HT-29 (cell line): ENCODE data around the gene UBE2G2. TPM values are rescaled to one million over a fixed set of nuclear protein-coding genes. Genes with fewer than 3 reads are reported as not detected.

Experiments
- DNase-seq: peaks from one replicate; pipeline ENCODE4 v3.0.0-alpha.2; 2015; ENCODE audit warnings: low spot score
- total RNA-seq: library from RNA; depleted of rRNA; stranded (reverse); fragments of >200 nt; shearing (Covaris generic); gene quantifications from 2 replicates; pipeline ENCODE4 v1.2.3, GENCODE V29; 2014

UBE2G2 gene
- total RNA-seq, 1 experiment from 2014 or later: 63.7 TPM

- DNase-seq: no peak
Observed at GRCh38 chr21:44751799-44752636, 49.6 kb downstream of the UBE2G2 start.

- no peak for DNase-seq
Observed at GRCh38 chr21:44751186-44751798, 50.3 kb downstream of the UBE2G2 start.

GRCh38 chr21:44750675-44751025 lies 51.0 kb downstream of the UBE2G2 start:
- DNase-seq: no peak

GRCh38 chr21:44749759-44750674 lies 51.6 kb downstream of the UBE2G2 start:
- DNase-seq: no peak

GRCh38 chr21:44749116-44749758 lies 52.4 kb downstream of the UBE2G2 start:
- DNase-seq: no peak

- DNase-seq: no peak
Observed at GRCh38 chr21:44748621-44749020, 53.0 kb downstream of the UBE2G2 start.

GRCh38 chr21:44742418-44743153 lies 59.0 kb downstream of the UBE2G2 start:
- peak; percentile 38 for DNase-seq

GRCh38 chr21:44741921-44742320 lies 59.7 kb downstream of the UBE2G2 start:
- no peak for DNase-seq

GRCh38 chr21:44740742-44741141 lies 60.9 kb downstream of the UBE2G2 start:
- DNase-seq: no peak

GRCh38 chr21:44739316-44739715 lies 62.3 kb downstream of the UBE2G2 start:
- DNase-seq: no peak

GRCh38 chr21:44738621-44739020 lies 63.0 kb downstream of the UBE2G2 start:
- no peak for DNase-seq

GRCh38 chr21:44737706-44738354 lies 63.8 kb downstream of the UBE2G2 start:
- DNase-seq: no peak

GRCh38 chr21:44736291-44737004 lies 65.2 kb downstream of the UBE2G2 start:
- DNase-seq: peak; percentile 84

GRCh38 chr21:44735821-44736220 lies 65.8 kb downstream of the UBE2G2 start:
- no peak for DNase-seq

- DNase-seq: no peak
Observed at GRCh38 chr21:44734841-44735240, 66.8 kb downstream of the UBE2G2 start.

- DNase-seq: no peak
Observed at GRCh38 chr21:44734026-44734745, 67.4 kb downstream of the UBE2G2 start.

- no peak for DNase-seq
Observed at GRCh38 chr21:44732956-44733355, 68.7 kb downstream of the UBE2G2 start.

GRCh38 chr21:44732263-44732662 lies 69.4 kb downstream of the UBE2G2 start:
- no peak for DNase-seq

GRCh38 chr21:44730951-44731579 lies 70.6 kb downstream of the UBE2G2 start:
- no peak for DNase-seq
